Endothelial cell of umbilical vein (primary cell): ENCODE results near the gene C17orf107. TPM values are rescaled to one million over a fixed set of nuclear protein-coding genes. Genes with fewer than 3 reads are reported as not detected.
A peak's percentile ranks its signal among the peaks of the same experiment; 100 is the strongest.

Source experiments
- BruUV-seq: library from RNA; stranded (reverse); fragments of 400-500 nt; replicated peaks from 2 replicates; lab custom pipeline; 2021; lab: Mats Ljungman, UMichigan
- CTCF ChIA-PET: fragments of 300-600, 350-600 bp; sonication (Branson Sonifier 250); formaldehyde crosslinking; loops from one replicate; lab custom pipeline; 2021; ENCODE audit warnings: antibody characterized with exemption, inconsistent platforms; lab: Charles Lee
- POLR2A ChIA-PET: fragments of 300-600, 350-600 bp; sonication (Branson Sonifier 250); formaldehyde crosslinking; loops from one replicate; lab custom pipeline; 2021; ENCODE audit warnings: antibody characterized with exemption, inconsistent platforms; lab: Charles Lee
- DNase-seq: peaks from one replicate; pipeline ENCODE4 v3.0.0-alpha.2; 2011; ENCODE audit warnings: low read depth, low spot score
- FAIRE-seq: peaks from 2 replicates; lab custom pipeline; 2011; peaks lifted over from hg19 to GRCh38; lab: Jason Lieb, UNC
- H2AFZ ChIP-seq: 2 replicates; pipeline ENCODE4 v1.6.0; 2012; ENCODE audit warnings: low read depth, low read length, control low read depth, inconsistent platforms
- H3K27ac ChIP-seq: 2 replicates; pipeline ENCODE4 v1.5.1; 2011; ENCODE audit warnings: low read depth, mild to moderate bottlenecking, control low read depth, low read length, moderate library complexity; ENCODE audit not compliant: insufficient read depth
- H3K27me3 ChIP-seq, 2 experiments: 2 replicates each; pipeline versions ENCODE4 v1.6.0 to v1.6.1; 2011; ENCODE audit warnings: low read length in 2 of 2, mixed read lengths in 1 of 2; ENCODE audit not compliant: control insufficient read depth in 2 of 2, insufficient read depth in 2 of 2
- H3K36me3 ChIP-seq, 2 experiments: 2 replicates in 1 of 2; 3 replicates in 1 of 2; pipeline ENCODE4 v1.5.1; 2011; ENCODE audit warnings: low read length in 2 of 2, mild to moderate bottlenecking in 1 of 2, moderate library complexity in 1 of 2; ENCODE audit not compliant: control insufficient read depth in 2 of 2, insufficient read depth in 2 of 2; ENCODE audit errors: extremely low read depth in 1 of 2
- H3K4me1 ChIP-seq: 3 replicates; pipeline ENCODE4 v1.5.1; 2011; ENCODE audit warnings: mild to moderate bottlenecking, low read length; ENCODE audit not compliant: control insufficient read depth, insufficient read depth; ENCODE audit errors: extremely low read depth
- H3K4me2 ChIP-seq: 2 replicates; pipeline ENCODE4 v1.6.1; 2011; ENCODE audit warnings: low read length, control low read depth, mixed read lengths; ENCODE audit not compliant: insufficient read depth
- H3K4me3 ChIP-seq, 3 experiments: fragments of 200-600 bp in 1 of 3; sonication (generic), shearing (Covaris generic) in 1 of 3; replicated peaks in 1 of 3; 2 replicates each; pipeline ENCODE4 v1.5.1; 2011 to 2016; ENCODE audit warnings: control low read depth in 3 of 3, low read length in 3 of 3, mild to moderate bottlenecking in 2 of 3, inconsistent platforms in 1 of 3, low read depth in 1 of 3, moderate library complexity in 1 of 3; ENCODE audit not compliant: insufficient read depth in 1 of 3
- H3K79me2 ChIP-seq: 2 replicates; pipeline ENCODE4 v1.6.0; 2012; ENCODE audit warnings: low read length, inconsistent platforms; ENCODE audit not compliant: control insufficient read depth, insufficient read depth
- H3K9ac ChIP-seq: replicated peaks from 2 replicates; pipeline ENCODE3; 2011; ENCODE audit warnings: low read length, control low read depth; ENCODE audit not compliant: insufficient read depth; ENCODE audit errors: extremely low read depth
- H3K9me1 ChIP-seq: replicated peaks from 3 replicates; pipeline ENCODE4 v1.6.0; 2011; ENCODE audit warnings: mild to moderate bottlenecking, low read length; ENCODE audit not compliant: control insufficient read depth, insufficient read depth; ENCODE audit errors: extremely low read depth
- H3K9me3 ChIP-seq: replicated peaks from 2 replicates; pipeline ENCODE4 v1.5.1; 2012; ENCODE audit warnings: low read length, inconsistent platforms; ENCODE audit not compliant: control insufficient read depth, insufficient read depth
- H4K20me1 ChIP-seq: replicated peaks from 2 replicates; pipeline ENCODE3; 2011; ENCODE audit warnings: mild to moderate bottlenecking, low read length; ENCODE audit not compliant: control insufficient read depth, insufficient read depth; ENCODE audit errors: extremely low read depth
- CTCF ChIP-seq, 2 donors: IDR thresholded peaks; 1 replicate in 1 of 2; 2 replicates in 1 of 2; pipeline ENCODE4 v1.5.1; 2011; ENCODE audit warnings: low read length in 2 of 2, mild to moderate bottlenecking in 2 of 2, moderate library complexity in 2 of 2, control low read depth in 1 of 2, inconsistent platforms in 1 of 2, low read depth in 1 of 2; ENCODE audit not compliant: insufficient read depth in 1 of 2; ENCODE audit errors: extremely low read depth in 1 of 2
- EZH2 ChIP-seq: IDR thresholded peaks from 2 replicates; pipeline ENCODE4 v1.6.1; 2012; ENCODE audit warnings: borderline replicate concordance, low read depth, mild to moderate bottlenecking, moderate library complexity, low read length, inconsistent platforms; ENCODE audit not compliant: severe bottlenecking
- FOS ChIP-seq: IDR thresholded peaks from 2 replicates; pipeline ENCODE4 v1.6.1; 2011; ENCODE audit warnings: mild to moderate bottlenecking, low read length, moderate library complexity, borderline replicate concordance; ENCODE audit not compliant: insufficient read depth
- GATA2 ChIP-seq: IDR thresholded peaks from 2 replicates; pipeline ENCODE4 v1.7.0; 2011; ENCODE audit warnings: low read depth, mild to moderate bottlenecking, moderate library complexity, mixed read lengths, low read length; ENCODE audit not compliant: insufficient read length, insufficient read depth
- JUN ChIP-seq: IDR thresholded peaks from 2 replicates; pipeline ENCODE4 v1.6.1; 2011; ENCODE audit warnings: borderline replicate concordance, low read depth; ENCODE audit not compliant: insufficient read length, insufficient read depth
- MAX ChIP-seq: IDR thresholded peaks from 2 replicates; pipeline ENCODE4 v1.6.1; 2011; ENCODE audit not compliant: insufficient read depth, insufficient read length
- MYC ChIP-seq: IDR thresholded peaks from one replicate; pipeline ENCODE4 v1.6.1; 2011; ENCODE audit warnings: mild to moderate bottlenecking, low read depth, low read length
- POLR2A ChIP-seq: IDR thresholded peaks from 2 replicates; pipeline ENCODE4 v1.6.1; 2012; ENCODE audit warnings: low read depth, mild to moderate bottlenecking, control low read depth, low read length
- POLR2AphosphoS5 ChIP-seq: IDR thresholded peaks from 2 replicates; pipeline ENCODE4 v1.6.1; 2012; ENCODE audit warnings: low read depth, mild to moderate bottlenecking, control low read depth, low read length, moderate library complexity; ENCODE audit not compliant: insufficient read depth
- dilution Hi-C: fragments of 300-500 bp; cut with MboI; formaldehyde crosslinking; loops from one replicate; pipeline ENCODE4 v1.15.0; 2019; ENCODE audit warnings: low sequenced_read_pairs; ENCODE audit not compliant: extremely low pct_ligation_motif_present
- intact Hi-C: fragments of 100-400 bp; cut with micrococcal nuclease; formaldehyde crosslinking; loops from one replicate; pipeline ENCODE4 v1.10.0; 2022
- polyA plus RNA-seq, 4 experiments: library from polyadenylated mRNA; depleted of rRNA in 3 of 4; stranded (reverse) in 3 of 4; unstranded in 1 of 4; fragments of >200 nt; gene quantifications; 2 replicates each; pipeline versions ENCODE4 v1.2.1 to v1.2.3, GENCODE V29; 2011 to 2012; ENCODE audit warnings: missing spikeins in 1 of 4
- total RNA-seq: library from RNA; stranded (reverse); gene quantifications from 2 replicates; pipeline ENCODE4 v1.2.3, GENCODE V29; 2021

Gene C17orf107
- total and polyA plus RNA-seq, 2 donors (not counting 3 experiments of a cell fraction or from before 2014, with no cell fraction given): 0.68 to 1.0 TPM

GRCh38 chr17:4850246-4850645 lies 49.1 kb upstream of the C17orf107 start:
- Histone ChIP-seq H4K20me1 (no peaks in the 10 kb centered on the region), H3K4me1 (peaks cover 3% of the 10 kb centered on the region), H3K36me3 (peaks cover 0 to 2% of the 10 kb centered on the region in 2 experiments), H3K9ac (no peak overlapping the region), H3K27ac (no peak overlapping the region), H3K4me2 (no peak overlapping the region), H3K9me3 (no peaks in the 10 kb centered on the region), H3K27me3 (no peaks in the 10 kb centered on the region), H3K9me1 (no peaks in the 10 kb centered on the region), H3K79me2 (peaks cover 19% of the 10 kb centered on the region), H3K4me3 (no peak overlapping the region), H2AFZ (no peak overlapping the region)
- TF ChIP-seq POLR2AphosphoS5 (no peak), CTCF (IDR thresholded peaks at IDR 0.05; ENCODE audit: extremely low read depth in 1 of 2, insufficient read depth in 1 of 2, low read depth in 1 of 2, low read length in 2 of 2) (no peak), POLR2A (no peak)
- dilution Hi-C loops (no loop called here), intact Hi-C loops (no loop called here)
- ChIA-PET CTCF (interaction anchor here (1.0 to 1.4 kb wide), 2 partner anchors 10 to 13 kb away, joined by 4 read pairs; no protein-coding TSS in a partner anchor), POLR2A (no interaction called here)
- no TSS peak for BruUV-seq
- FAIRE-seq (peak; percentile 21), DNase-seq (no peak)

GRCh38 chr17:4851084-4851483 lies 48.3 kb upstream of the C17orf107 start:
- H3K4me2 ChIP-seq: no peak overlapping the region
- no peaks in the 10 kb centered on the region for H4K20me1 ChIP-seq
- H3K9me1 ChIP-seq: no peaks in the 10 kb centered on the region
- ChIA-PET POLR2A (no interaction called here), CTCF (no interaction called here)
- dilution Hi-C loops (no loop called here), intact Hi-C loops (no loop called here)
- peaks cover 18% of the 10 kb centered on the region for H3K79me2 ChIP-seq
- no peak overlapping the region for H3K9ac ChIP-seq
- no peaks in the 10 kb centered on the region for H3K27me3 ChIP-seq
- peaks cover 5% of the 10 kb centered on the region for H3K4me1 ChIP-seq
- no peaks in the 10 kb centered on the region for H3K9me3 ChIP-seq
- peaks cover 0 to under 1% of the 10 kb centered on the region in 2 experiments for H3K36me3 ChIP-seq
- no peak overlapping the region for H2AFZ ChIP-seq
- H3K4me3 ChIP-seq: no peak overlapping the region
- BruUV-seq: no TSS peak
- no peak overlapping the region for H3K27ac ChIP-seq
- TF ChIP-seq MYC: no peak
- no peak for TF ChIP-seq MAX
- no peak for TF ChIP-seq CTCF (IDR thresholded peaks at IDR 0.05; ENCODE audit: extremely low read depth in 1 of 2, insufficient read depth in 1 of 2, low read depth in 1 of 2, low read length in 2 of 2)
- TF ChIP-seq JUN: no peak
- TF ChIP-seq GATA2: no peak
- no peak for TF ChIP-seq POLR2A
- no peak for TF ChIP-seq POLR2AphosphoS5
- no peak for TF ChIP-seq EZH2
- TF ChIP-seq FOS: no peak
- DNase-seq (no peak), FAIRE-seq (no peak)
